Activated CD4-positive, alpha-beta T cell treated with anti-CD3 and anti-CD28 coated beads, Interleukin-2, amount 10 ng/mL, durations not matched to agents 7 days and 5 days (primary cell): ENCODE data around the gene IFRD2. TPM values are rescaled to one million over a fixed set of nuclear protein-coding genes. Genes with fewer than 3 reads are reported as not detected.

ENCODE experiments used
- CTCF ChIA-PET: fragments of 350-600 bp; sonication (Branson Sonifier 250); formaldehyde crosslinking; loops from one replicate; lab custom pipeline; 2021; ENCODE audit warnings: antibody characterized with exemption; lab: Charles Lee
- POLR2A ChIA-PET: fragments of 350-600 bp; sonication (Branson Sonifier 250); formaldehyde crosslinking; loops from one replicate; lab custom pipeline; 2021; ENCODE audit warnings: antibody characterized with exemption; lab: Charles Lee
- DNase-seq: peaks from one replicate; pipeline ENCODE4 v3.0.0-alpha.2; 2020
- H3K27ac Mint-ChIP-seq: one replicate; pipeline ENCODE4 v1.8.0; 2021; ENCODE audit warnings: mild to moderate bottlenecking, moderate library complexity, mixed read lengths
- H3K27me3 Mint-ChIP-seq: one replicate; pipeline ENCODE4 v1.8.0; 2021; ENCODE audit warnings: mixed read lengths
- H3K36me3 Mint-ChIP-seq: one replicate; pipeline ENCODE4 v1.8.0; 2021; ENCODE audit warnings: low read depth, mixed read lengths
- H3K4me1 Mint-ChIP-seq: one replicate; pipeline ENCODE4 v1.8.0; 2021; ENCODE audit warnings: mixed read lengths
- H3K4me3 Mint-ChIP-seq: one replicate; pipeline ENCODE4 v1.8.0; 2021; ENCODE audit warnings: mild to moderate bottlenecking, moderate library complexity, mixed read lengths
- H3K9me3 Mint-ChIP-seq: one replicate; pipeline ENCODE4 v1.8.0; 2021; ENCODE audit warnings: mixed read lengths
- total RNA-seq, 2 experiments: library from RNA; stranded (reverse); gene quantifications; one replicate each; pipeline ENCODE4 v1.2.3, GENCODE V29; 2021

The IFRD2 gene
- total RNA-seq, 2 experiments from 2014 or later: 59.4 to 66.0 TPM

GRCh38 chr3:50298836-50299637 lies 6.8 kb upstream of the IFRD2 start, which contains the start of the genes HYAL3 and NAA80:
Gene HYAL3 (minus strand): TSS chr3:50299405. CDS start chr3:50295602, 3,803 bp downstream.
Gene NAA80 (minus strand): TSS chr3:50299405. CDS start chr3:50297463, 1,942 bp downstream.
- H3K9me3 Mint-ChIP-seq: no peaks in the 10 kb centered on the region
- ChIA-PET CTCF (interaction anchor here (0.7 to 4.5 kb wide), 19 partner anchors 10 to 293 kb away, joined by 3 to 21 read pairs (median 6); partner anchors contain the start of genes CYB561D2, GNAI2, HYAL2 and LSMEM2), POLR2A (interaction anchor here (0.7 to 1.1 kb wide), 2 partner anchors 38 to 52 kb away, joined by 3 read pairs; partner anchors contain the start of genes CYB561D2 and NPRL2)
- H3K27me3 Mint-ChIP-seq: no peaks in the 10 kb centered on the region
- H3K4me1 Mint-ChIP-seq: peaks cover 30% of the 10 kb centered on the region
- peak within 1 kb of the TSS; percentile 100 for H3K27ac Mint-ChIP-seq
- DNase-seq: peak; percentile 99
- peak within 1 kb of the TSS; percentile 95 for H3K4me3 Mint-ChIP-seq
- peaks cover 1% of the 10 kb centered on the region for H3K36me3 Mint-ChIP-seq

GRCh38 chr3:50297896-50298725 lies 5.9 kb upstream of the IFRD2 start:
- peaks cover 1% of the 10 kb centered on the region for H3K36me3 Mint-ChIP-seq
- no peaks in the 10 kb centered on the region for H3K27me3 Mint-ChIP-seq
- H3K9me3 Mint-ChIP-seq: no peaks in the 10 kb centered on the region
- ChIA-PET CTCF (interaction anchor here (0.6 to 4.5 kb wide), 15 partner anchors 9 to 294 kb away, joined by 3 to 21 read pairs (median 6); partner anchors contain the start of genes CYB561D2, GNAI2, HYAL2 and LSMEM2), POLR2A (no interaction called here)
- peak; percentile 8 for DNase-seq
- peaks cover 35% of the 10 kb centered on the region for H3K4me1 Mint-ChIP-seq
- H3K4me3 Mint-ChIP-seq: peak overlapping the region; percentile 95
- H3K27ac Mint-ChIP-seq: peak overlapping the region; percentile 100

GRCh38 chr3:50297384-50297775 lies 5.2 kb upstream of the IFRD2 start:
- peak overlapping the region; percentile 100 for H3K27ac Mint-ChIP-seq
- H3K9me3 Mint-ChIP-seq: no peaks in the 10 kb centered on the region
- no peaks in the 10 kb centered on the region for H3K27me3 Mint-ChIP-seq
- peak overlapping the region; percentile 95 for H3K4me3 Mint-ChIP-seq
- H3K36me3 Mint-ChIP-seq: peaks cover 1% of the 10 kb centered on the region
- ChIA-PET POLR2A (interaction anchor here (0.6 kb wide), 1 partner anchor 28 kb away, joined by 5 read pairs; the partner anchor contains the start of gene SEMA3B), CTCF (interaction anchor here (0.6 to 4.5 kb wide), 7 partner anchors 9 to 68 kb away, joined by 3 to 21 read pairs (median 4); partner anchors contain the start of genes HYAL2 and LSMEM2)
- no peak for DNase-seq
- peaks cover 41% of the 10 kb centered on the region for H3K4me1 Mint-ChIP-seq

DNA sequence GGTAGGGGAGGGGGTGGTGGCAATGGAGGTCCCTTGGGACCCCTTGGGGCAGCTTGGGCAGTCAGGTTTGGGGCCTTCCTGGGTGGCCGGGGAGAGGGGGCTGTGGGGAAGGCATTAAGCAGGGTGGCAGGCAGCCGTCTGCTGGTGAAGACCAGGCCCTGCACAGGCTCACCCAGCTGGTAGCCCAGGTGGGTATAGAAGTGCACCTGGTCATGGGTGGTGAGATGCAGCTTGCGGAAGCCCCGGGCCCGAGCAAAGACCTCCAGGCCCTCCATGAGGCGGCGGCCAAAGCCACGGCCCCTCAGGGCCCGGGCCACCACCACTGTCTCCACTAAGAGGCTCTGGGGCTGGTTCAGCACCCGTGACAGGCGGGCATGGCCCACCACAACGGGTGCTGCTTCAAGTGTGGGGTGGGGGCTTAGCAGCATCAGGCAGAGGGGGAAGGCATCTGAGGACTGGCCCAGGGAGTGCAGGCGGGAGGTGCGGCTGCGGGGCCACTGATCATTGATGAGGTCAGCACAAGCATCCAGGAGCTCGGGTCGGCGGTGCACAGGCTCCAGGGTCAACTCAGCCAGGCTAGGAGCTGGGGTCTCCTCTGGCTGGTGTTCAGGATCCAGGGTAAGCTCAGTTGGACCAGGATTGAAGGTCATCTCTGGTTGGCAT lies 4.6 kb upstream of the IFRD2 start:
- H3K4me3 Mint-ChIP-seq: no peak overlapping the region
- no peaks in the 10 kb centered on the region for H3K27me3 Mint-ChIP-seq
- H3K9me3 Mint-ChIP-seq: no peaks in the 10 kb centered on the region
- ChIA-PET POLR2A (interaction anchor here (0.6 kb wide), 1 partner anchor 28 kb away, joined by 5 read pairs; the partner anchor contains the start of gene SEMA3B), CTCF (interaction anchor here (0.6 to 4.5 kb wide), 5 partner anchors 10 to 68 kb away, joined by 3 to 21 read pairs (median 4); partner anchors contain the start of gene HYAL2)
- H3K27ac Mint-ChIP-seq: peak overlapping the region; percentile 71
- peaks cover 1% of the 10 kb centered on the region for H3K36me3 Mint-ChIP-seq
- peak; percentile 6 for DNase-seq
- H3K4me1 Mint-ChIP-seq: peaks cover 42% of the 10 kb centered on the region

- Mint-ChIP-seq H3K36me3 (peaks cover 1% of the 10 kb centered on the region), H3K4me3 (no peak overlapping the region), H3K9me3 (no peaks in the 10 kb centered on the region), H3K27me3 (no peaks in the 10 kb centered on the region), H3K27ac (no peak overlapping the region), H3K4me1 (peaks cover 44% of the 10 kb centered on the region)
- POLR2A ChIA-PET: no interaction called here
- CTCF ChIA-PET: interaction anchor here (1.0 to 4.5 kb wide), 5 partner anchors 26 to 55 kb away, joined by 3 to 21 read pairs (median 5); partner anchors contain the start of genes CYB561D2, HYAL2 and NPRL2
- DNase-seq: no peak
These were observed 3.6 kb upstream of the IFRD2 start for GRCh38 chr3:50295553-50296431.

GRCh38 chr3:50294492-50295403 lies 2.5 kb upstream of the IFRD2 start:
- H3K4me1 Mint-ChIP-seq: peaks cover 40% of the 10 kb centered on the region
- peak overlapping the region; percentile 9 for H3K27ac Mint-ChIP-seq
- POLR2A ChIA-PET: no interaction called here

DNA sequence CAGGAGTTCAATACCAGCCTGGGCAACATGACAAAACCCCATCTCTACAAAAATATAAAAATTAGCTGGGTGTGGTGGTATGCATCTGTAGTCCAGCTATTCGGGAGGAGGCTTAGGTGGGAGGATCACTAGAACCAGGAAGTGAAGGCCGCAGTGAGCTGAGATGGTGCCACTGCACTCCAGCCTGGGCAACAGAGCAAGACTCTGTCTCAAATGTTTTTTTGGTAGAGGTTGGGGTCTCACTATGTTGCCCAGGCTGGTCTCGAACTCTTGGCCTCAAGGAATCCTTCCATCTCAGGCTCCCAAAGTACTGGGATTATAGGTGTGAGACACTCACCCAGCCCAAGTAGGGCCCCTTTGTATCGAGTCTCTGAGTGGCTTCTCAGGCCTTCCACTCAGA lies 1.9 kb upstream of the IFRD2 start:
- Mint-ChIP-seq H3K9me3 (no peaks in the 10 kb centered on the region), H3K27ac (peak overlapping the region; percentile 95), H3K36me3 (peaks cover 1% of the 10 kb centered on the region), H3K27me3 (no peaks in the 10 kb centered on the region), H3K4me1 (peaks cover 39% of the 10 kb centered on the region), H3K4me3 (no peak overlapping the region)
- ChIA-PET CTCF (interaction anchor here (0.6 to 3.8 kb wide), 4 partner anchors 11 to 95 kb away, joined by 3 to 10 read pairs (median 4); no protein-coding TSS in a partner anchor), POLR2A (no interaction called here)
- DNase-seq: peak; percentile 5

More at GRCh38 chr3:50294492-50295403, 2.5 kb upstream of the IFRD2 start:
- no peaks in the 10 kb centered on the region for H3K27me3 Mint-ChIP-seq
- H3K9me3 Mint-ChIP-seq: no peaks in the 10 kb centered on the region
- no peak for DNase-seq
- no peak overlapping the region for H3K4me3 Mint-ChIP-seq
- CTCF ChIA-PET: interaction anchor here (1.3 to 3.8 kb wide), 4 partner anchors 27 to 56 kb away, joined by 3 to 10 read pairs (median 6); partner anchors contain the start of genes CYB561D2, HYAL2 and NPRL2
- H3K36me3 Mint-ChIP-seq: peaks cover 1% of the 10 kb centered on the region

GRCh38 chr3:50293079-50293801 lies 1.0 kb upstream of the IFRD2 start:
- Mint-ChIP-seq H3K4me1 (peaks cover 35% of the 10 kb centered on the region), H3K36me3 (peaks cover 1% of the 10 kb centered on the region), H3K4me3 (peak overlapping the region; percentile 88), H3K27ac (peak overlapping the region; percentile 95), H3K27me3 (no peaks in the 10 kb centered on the region), H3K9me3 (no peaks in the 10 kb centered on the region)
- DNase-seq: peak; percentile 5
- CTCF ChIA-PET: interaction anchor here (0.6 to 3.8 kb wide), 9 partner anchors 11 to 137 kb away, joined by 3 to 10 read pairs (median 3); partner anchors contain the start of gene RASSF1
- POLR2A ChIA-PET: no interaction called here

- H3K27ac Mint-ChIP-seq: no peak overlapping the region
- ChIA-PET POLR2A (no interaction called here), CTCF (interaction anchor here (1.2 to 3.8 kb wide), 4 partner anchors 8 to 44 kb away, joined by 3 to 9 read pairs (median 6); partner anchors contain the start of genes HYAL3 and NAA80)
- no peaks in the 10 kb centered on the region for H3K27me3 Mint-ChIP-seq
- H3K9me3 Mint-ChIP-seq: no peaks in the 10 kb centered on the region
- no peaks in the 10 kb centered on the region for H3K36me3 Mint-ChIP-seq
- H3K4me3 Mint-ChIP-seq: peak overlapping the region; percentile 88
- DNase-seq: peak; percentile 5
- H3K4me1 Mint-ChIP-seq: peaks cover 23% of the 10 kb centered on the region
These were observed 2.0 kb downstream of the IFRD2 start for GRCh38 chr3:50290161-50290641.
